ENCODE results near the gene RCOR1. TPM values are rescaled to one million over a fixed set of nuclear protein-coding genes. Genes with fewer than 3 reads are reported as not detected.
"Not testable (repeated sequence)": the region's sequence is repeated elsewhere in the genome, so short reads cannot be mapped to it uniquely, and the experiment has no call there.

The RCOR1 gene
- polyA plus RNA-seq, 2 of the 4 experiments (the other 2 are of a cell fraction) = 17.7 to 24.7 TPM

DNA sequence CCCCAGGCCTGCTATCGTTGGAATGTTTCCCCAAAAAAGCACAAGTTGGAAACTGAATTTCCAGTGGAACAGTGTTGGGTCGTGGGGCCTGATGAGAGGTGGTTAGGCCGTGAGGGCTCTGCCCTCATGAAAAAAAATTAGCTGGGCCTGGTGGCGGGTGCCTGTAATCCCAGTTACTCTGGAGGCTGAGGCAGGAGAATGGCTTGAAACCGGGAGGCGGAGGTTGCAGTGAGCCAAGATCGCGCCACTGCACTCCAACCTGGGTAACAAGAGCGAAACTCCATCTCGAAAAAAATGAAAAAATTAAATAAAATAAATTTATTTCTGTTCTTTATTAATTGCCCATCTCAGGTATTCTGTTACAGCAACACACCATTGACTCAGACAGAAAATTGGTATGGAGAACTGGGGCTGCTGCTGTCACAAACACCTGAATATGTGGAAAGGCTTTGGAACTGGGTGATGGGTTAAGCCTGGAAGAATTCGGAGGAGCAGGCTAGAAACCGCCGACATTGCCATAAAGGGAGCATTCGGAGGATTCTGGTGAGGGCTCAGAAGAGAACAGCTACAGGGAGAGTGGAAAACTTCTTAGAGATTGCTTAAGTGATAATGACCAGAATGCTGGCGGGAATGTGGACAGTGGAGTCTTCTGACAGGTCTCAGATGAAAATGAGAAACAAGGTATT is 17.1 kb upstream of the RCOR1 start:
- Histone ChIP-seq H3K9me3 (no peaks in the 10 kb centered on the region), H3K4me2 (no peak overlapping the region), H3K4me3 (no peak overlapping the region), H3K27ac (0 out of 6 replicates have a peak overlapping the region, but pooled peaks of 1 of the 2 experiments have one; percentile 24), H3K4me1 (0 out of 3 replicates have a peak, but pooled peaks cover 6% of the 10 kb centered on the region)
- FAIRE-seq = no peak
- TF ChIP-seq CTCF (IDR thresholded peaks at IDR 0.05) (no peak), ESRRA (IDR thresholded peaks at IDR 0.05; ENCODE audit: borderline replicate concordance, low read length) (no peak), PBX3 (IDR thresholded peaks at IDR 0.05) (no peak), HOXB5 (CRISPR knock-in tag; IDR thresholded peaks at IDR 0.05) (no peak), MAZ (IDR thresholded peaks at IDR 0.05; ENCODE audit: borderline replicate concordance, low read depth, low read length) (no peak), FOXS1 (CRISPR knock-in tag; IDR thresholded peaks at IDR 0.05) (no peak), HES2 (IDR thresholded peaks at IDR 0.05) (no peak), KDM1A (IDR thresholded peaks at IDR 0.05; ENCODE audit: low read depth) (no peak), RCOR1 (IDR thresholded peaks at IDR 0.05; ENCODE audit: low read depth, low read length) (no peak), MYC (IDR thresholded peaks at IDR 0.05; ENCODE audit: borderline replicate concordance, low read length) (no peak)
- TF ChIP-seq, protein P1, sequence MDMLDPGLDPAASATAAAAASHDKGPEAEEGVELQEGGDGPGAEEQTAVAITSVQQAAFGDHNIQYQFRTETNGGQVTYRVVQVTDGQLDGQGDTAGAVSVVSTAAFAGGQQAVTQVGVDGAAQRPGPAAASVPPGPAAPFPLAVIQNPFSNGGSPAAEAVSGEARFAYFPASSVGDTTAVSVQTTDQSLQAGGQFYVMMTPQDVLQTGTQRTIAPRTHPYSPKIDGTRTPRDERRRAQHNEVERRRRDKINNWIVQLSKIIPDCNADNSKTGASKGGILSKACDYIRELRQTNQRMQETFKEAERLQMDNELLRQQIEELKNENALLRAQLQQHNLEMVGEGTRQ (IDR thresholded peaks at IDR 0.05) = no peak
- no peak for DNase-seq (ENCODE audit: low read depth in 1 of 2, low spot score in 1 of 2)
- 89% methylated on average over 15 of the region's 15 CpGs for WGBS (ENCODE audit: missing lambda C conversion rate)
- ATAC-seq = no peak
- POLR2A ChIA-PET = no interaction called here
- CTCF ChIA-PET = interaction anchor here (0.9 to 2.4 kb wide), 5 partner anchors 16 to 52 kb away, joined by 3 to 8 read pairs (median 4); no protein-coding TSS in a partner anchor

DNA sequence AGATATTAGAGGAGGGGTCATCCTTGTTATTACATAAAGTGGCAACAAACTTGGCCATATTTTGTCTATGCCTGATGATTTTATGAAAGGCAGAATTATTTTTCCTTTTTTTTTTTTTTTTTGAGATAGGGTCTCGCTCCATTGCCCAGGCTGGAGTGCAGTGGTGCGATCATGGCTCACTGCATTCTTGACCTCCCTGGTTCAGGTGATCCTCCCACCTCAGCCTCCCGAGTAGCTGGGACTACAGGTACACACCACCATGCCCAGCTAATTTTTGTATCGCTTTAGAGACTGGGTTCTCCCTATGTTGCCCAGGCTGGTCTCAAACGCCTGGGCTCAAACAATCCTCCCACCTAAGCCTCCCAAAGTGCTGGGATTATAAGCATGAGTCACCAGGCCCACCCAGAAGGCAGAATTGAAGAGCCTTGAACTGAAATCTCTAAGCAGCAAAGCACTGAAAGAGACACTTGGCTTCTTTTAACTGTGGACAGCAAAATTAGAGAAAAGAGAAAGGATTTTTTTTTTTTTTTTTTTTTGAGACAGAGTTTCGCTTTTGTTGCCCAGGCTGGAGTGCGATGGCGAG is 16.5 kb upstream of the RCOR1 start:
- 83% methylated on average over 8 of the region's 8 CpGs for WGBS (ENCODE audit: missing lambda C conversion rate)
- ATAC-seq; H3K27ac ChIP-seq; POLR2A ChIA-PET; H3K9me3 ChIP-seq; FAIRE-seq; H3K4me1 ChIP-seq; H3K4me3 ChIP-seq; DNase-seq (ENCODE audit: low read depth in 1 of 2, low spot score in 1 of 2); H3K4me2 ChIP-seq; TF ChIP-seq FOSL2 (IDR thresholded peaks at IDR 0.05): not testable (repeated sequence)
- TF ChIP-seq FOSL2 (CRISPR knock-in tag; IDR thresholded peaks at IDR 0.05) = 0 out of 2 replicates have a peak, but pooled peaks have one; percentile 3
- CTCF ChIA-PET = interaction anchor here (0.7 to 2.4 kb wide), 3 partner anchors 15 to 52 kb away, joined by 3 to 8 read pairs (median 3); no protein-coding TSS in a partner anchor

DNA sequence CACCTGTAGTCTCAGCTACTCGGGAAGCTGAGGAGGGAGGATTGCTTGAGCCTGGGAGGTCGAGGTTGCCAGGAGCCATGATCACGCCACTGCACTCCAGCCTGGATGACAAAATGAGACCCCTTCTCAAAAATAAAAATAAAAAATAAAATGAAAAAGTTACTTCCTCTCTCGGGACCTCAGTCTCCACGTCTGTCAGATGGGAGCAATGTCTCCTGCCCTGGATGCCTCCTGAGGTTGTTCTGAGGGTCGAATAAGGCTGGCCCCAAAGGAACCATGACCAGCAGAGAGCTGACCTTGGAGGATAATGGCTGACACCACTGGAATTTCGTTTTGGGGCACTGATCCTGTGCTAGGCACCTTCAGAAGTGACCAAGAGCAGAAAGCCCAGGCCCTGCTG is 13.6 kb upstream of the RCOR1 start:
- WGBS (ENCODE audit: missing lambda C conversion rate) = 75% methylated on average over 7 of the region's 7 CpGs
- ChIA-PET POLR2A (no interaction called here), CTCF (interaction anchor here (0.6 to 2.2 kb wide), 4 partner anchors 10 to 647 kb away, joined by 3 to 9 read pairs (median 4); no protein-coding TSS in a partner anchor)
- Histone ChIP-seq H3K4me3 (no peak overlapping the region), H3K27ac (no peak overlapping the region), H3K9me3 (no peaks in the 10 kb centered on the region), H3K4me1 (0 out of 3 replicates have a peak, but pooled peaks cover 6% of the 10 kb centered on the region), H3K4me2 (no peak overlapping the region)
- ATAC-seq = no peak
- no peak for FAIRE-seq
- no peak for DNase-seq (ENCODE audit: low read depth in 1 of 2, low spot score in 1 of 2)
- TF ChIP-seq NR3C1 (IDR thresholded peaks at IDR 0.05) (no peak), EHF (CRISPR knock-in tag; IDR thresholded peaks at IDR 0.05) (no peak), MYC (IDR thresholded peaks at IDR 0.05; ENCODE audit: borderline replicate concordance, low read length) (no peak), MAFK (IDR thresholded peaks at IDR 0.05; ENCODE audit: partially characterized antibody) (no peak), CTCF (IDR thresholded peaks at IDR 0.05) (no peak), TP53 (CRISPR knock-in tag; IDR thresholded peaks at IDR 0.05) (no peak), MAZ (IDR thresholded peaks at IDR 0.05; ENCODE audit: borderline replicate concordance, low read depth, low read length) (no peak), REST (IDR thresholded peaks at IDR 0.05) (no peak), ZC3H11A (IDR thresholded peaks at IDR 0.05) (no peak), CBX8 (IDR thresholded peaks at IDR 0.05) (no peak), JUNB (IDR thresholded peaks at IDR 0.05) (no peak)
- TF ChIP-seq, protein P2, sequence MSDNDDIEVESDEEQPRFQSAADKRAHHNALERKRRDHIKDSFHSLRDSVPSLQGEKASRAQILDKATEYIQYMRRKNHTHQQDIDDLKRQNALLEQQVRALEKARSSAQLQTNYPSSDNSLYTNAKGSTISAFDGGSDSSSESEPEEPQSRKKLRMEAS (IDR thresholded peaks at IDR 0.05) = no peak

All from A549 (cell line).